Stimulated activated CD4-positive, alpha-beta T cell treated with anti-CD3 and anti-CD28 coated beads, Interleukin-12 subunit alpha, Interleukin-12 subunit beta, amount 100 ng/mL, for 24 hours (primary cell): ENCODE results near the gene POLR1E.

Source experiments
- DNase-seq, 2 experiments: peaks; one replicate each; pipeline ENCODE4 v3.0.0-alpha.2; 2020; ENCODE audit warnings: low read depth in 2 of 2

Gene POLR1E

DNA sequence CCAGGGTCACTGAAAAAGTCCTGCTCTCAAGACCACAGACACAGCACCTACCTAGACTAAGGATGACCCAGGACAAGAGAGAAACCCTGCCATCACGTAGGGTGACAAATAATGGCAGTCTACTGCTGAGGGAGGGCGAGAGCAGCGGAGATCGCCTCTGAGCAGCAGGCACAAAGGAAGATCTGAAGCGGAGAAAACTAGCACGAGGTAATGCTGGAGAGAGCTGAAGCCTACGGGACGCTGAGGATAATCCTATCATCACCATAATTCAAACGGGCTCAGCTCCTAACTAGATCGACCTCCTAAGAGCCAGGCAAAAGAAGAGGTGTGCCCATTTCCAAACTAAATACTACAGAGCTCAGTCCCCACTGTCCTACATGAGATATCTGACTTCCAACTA lies 49.2 kb downstream of the POLR1E start:
- no peak for DNase-seq

DNA sequence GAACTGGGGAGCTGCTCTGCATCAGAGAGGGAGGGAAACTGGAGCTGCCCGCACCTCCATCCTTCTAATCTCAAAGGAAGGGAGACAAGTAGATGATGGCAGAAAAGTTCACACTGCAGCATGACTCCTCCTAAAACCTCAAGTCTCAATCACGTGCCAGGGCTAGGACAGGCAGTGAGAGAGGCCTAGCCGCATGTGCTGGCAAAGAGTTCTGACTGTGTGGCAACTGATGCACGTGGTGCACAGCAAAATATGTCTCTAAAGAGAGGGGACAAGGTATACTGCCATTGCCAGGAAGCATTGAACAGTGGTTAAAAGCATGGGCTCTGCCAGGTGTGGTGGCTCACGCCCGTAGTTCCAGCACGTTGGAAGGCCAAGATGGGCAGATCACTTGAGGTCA lies 52.4 kb downstream of the POLR1E start:
- DNase-seq: no peak

GRCh38 chr9:37539634-37540033 lies 53.9 kb downstream of the POLR1E start:
- DNase-seq: no peak

DNA sequence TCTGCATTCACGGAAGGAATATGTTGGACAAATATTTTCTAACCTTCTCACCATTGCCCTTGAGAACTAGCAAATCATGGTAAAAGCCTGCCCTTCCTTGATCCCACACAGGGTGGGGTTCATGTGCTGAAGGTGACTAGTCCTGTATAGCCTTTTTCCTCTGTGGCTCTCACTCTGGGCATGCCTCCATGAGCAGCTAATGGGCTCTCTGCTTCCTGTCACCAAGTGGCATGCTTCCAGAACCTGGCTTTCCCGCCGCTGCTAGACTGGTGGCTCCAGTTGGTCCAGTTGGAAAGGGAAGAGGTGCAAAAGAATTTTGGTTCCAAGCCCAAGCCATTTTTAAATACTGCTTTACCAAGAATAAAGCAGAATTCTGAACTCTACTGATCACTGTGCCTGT lies 54.9 kb downstream of the POLR1E start:
- no peak for DNase-seq

- no peak for DNase-seq
Measured at GRCh38 chr9:37541465-37541864, 55.7 kb downstream of the POLR1E start.

DNA sequence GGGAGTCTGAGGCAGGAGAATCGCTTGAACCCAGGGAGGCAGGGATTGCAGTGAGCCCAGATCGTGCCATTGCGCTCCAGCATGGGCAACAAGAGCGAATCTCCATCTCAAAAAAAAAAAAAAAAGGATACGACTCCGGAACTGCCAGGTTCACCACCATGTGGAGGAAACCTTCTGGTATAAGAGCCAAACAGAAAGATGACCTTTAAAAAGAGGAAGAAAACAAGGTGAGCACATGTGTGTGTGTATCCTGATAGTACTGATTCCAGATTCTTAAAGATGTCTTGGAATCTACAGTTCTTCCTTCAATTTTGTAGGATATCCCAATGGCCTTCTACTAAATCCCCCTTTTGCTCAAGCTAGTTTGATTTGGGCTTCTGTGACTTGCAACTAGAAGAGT lies 56.7 kb downstream of the POLR1E start:
- DNase-seq: no peak

- no peak for DNase-seq
Measured at GRCh38 chr9:37542895-37543294, 57.1 kb downstream of the POLR1E start.

DNA sequence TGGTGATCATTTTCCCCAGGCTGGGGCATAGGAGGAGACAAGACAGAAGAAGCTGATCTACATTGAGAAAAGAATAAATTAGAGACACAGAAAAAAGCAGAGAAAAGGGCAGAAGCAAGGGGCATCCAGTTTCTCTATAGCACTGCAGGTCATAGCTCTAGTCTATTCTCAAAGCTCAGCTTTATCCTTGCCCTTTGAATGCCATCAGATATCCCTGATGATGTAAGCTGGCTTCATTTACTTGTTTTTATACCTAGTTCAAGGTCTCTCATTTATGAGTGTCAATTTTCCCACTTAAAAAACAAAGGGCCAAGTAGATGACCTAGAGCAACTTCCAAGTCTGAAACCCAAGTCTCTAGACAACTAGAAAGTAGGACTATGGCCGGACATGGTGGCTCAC lies 57.7 kb downstream of the POLR1E start:
- no peak for DNase-seq

DNA sequence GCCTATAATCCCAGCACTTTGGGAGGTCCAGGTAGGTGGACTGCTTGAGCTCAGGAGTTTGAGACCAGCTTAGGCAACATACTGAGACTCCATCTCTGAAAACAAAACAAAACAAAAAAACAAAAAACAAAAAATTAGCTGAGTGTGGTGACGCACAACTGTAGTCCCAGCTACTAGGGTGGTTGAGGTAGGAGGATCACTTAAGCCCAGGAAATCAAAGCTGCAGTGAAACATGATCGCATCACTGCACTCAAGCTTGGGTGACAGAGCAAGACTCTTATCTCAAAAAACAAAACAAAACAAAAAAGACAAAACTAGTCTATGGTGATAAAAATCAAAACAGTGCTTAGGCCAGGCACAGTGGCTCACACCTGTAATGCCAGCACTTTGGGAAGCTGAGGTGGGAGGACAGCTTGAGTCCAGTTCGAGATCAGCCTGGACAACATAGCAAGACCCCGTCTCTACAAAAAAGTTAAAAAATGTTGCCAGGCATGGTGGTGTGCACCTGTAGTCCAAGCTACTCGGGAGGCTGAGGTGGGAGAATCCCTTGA lies 61.7 kb downstream of the POLR1E start:
- DNase-seq: no peak

DNA sequence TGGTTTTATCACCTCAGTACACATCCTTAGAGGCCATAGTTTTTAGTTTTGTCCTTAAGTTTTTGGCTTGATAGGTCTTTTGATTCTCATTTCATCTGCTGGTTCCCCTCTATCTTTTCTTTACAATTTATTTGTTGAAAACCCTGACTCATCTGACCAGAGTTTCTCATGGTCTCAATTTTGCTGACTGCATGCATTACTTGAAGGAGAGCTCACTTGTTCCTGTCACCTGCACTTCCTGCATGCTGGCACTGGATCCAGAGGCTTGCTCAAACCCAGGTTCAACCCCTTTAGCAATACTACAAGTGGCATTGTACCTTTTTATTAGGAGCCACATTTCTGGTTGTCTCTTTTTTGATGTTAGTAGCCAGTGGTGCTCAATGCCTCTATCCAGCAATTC lies 63.8 kb downstream of the POLR1E start:
- no peak for DNase-seq

GRCh38 chr9:37550781-37551180 lies 65.0 kb downstream of the POLR1E start:
- no peak for DNase-seq

- DNase-seq: no peak
Measured at GRCh38 chr9:37551468-37551867, 65.7 kb downstream of the POLR1E start.

GRCh38 chr9:37551888-37552287 lies 66.1 kb downstream of the POLR1E start:
- no peak for DNase-seq
